A549 (cell line): ENCODE results near the gene DUS2. TPM values are rescaled to one million over a fixed set of nuclear protein-coding genes. Genes with fewer than 3 reads are reported as not detected.

Experiments
- ATAC-seq, 2 experiments: fragments of 200-7000 bp in 1 of 2; fragments of >200 bp in 1 of 2; cut with Nextera tagmentation in 1 of 2; cut with Tn5 transposase in 1 of 2; 3 replicates each; pipeline versions ENCODE4 v1.8.0 to v1.9.1; 2018 to 2020; ENCODE audit warnings: mild to moderate bottlenecking in 1 of 2, moderate library complexity in 1 of 2
- CTCF ChIA-PET: fragments of 300-600 bp; sonication (Branson Sonifier 250); formaldehyde crosslinking; extraction: SDS; loops from one replicate; lab custom pipeline; 2021; ENCODE audit warnings: antibody characterized with exemption, inconsistent platforms; lab: Yijun Ruan, JAX
- POLR2A ChIA-PET: fragments of 350-600 bp; formaldehyde crosslinking; extraction: SDS; loops from one replicate; lab custom pipeline; 2021; ENCODE audit warnings: antibody characterized with exemption, inconsistent platforms; lab: Yijun Ruan, JAX
- DNase-seq, 2 experiments: peaks; one replicate each; pipeline versions ENCODE4 v3.0.0 to v3.0.0-alpha.2; 2011 to 2016; ENCODE audit warnings: low read depth in 1 of 2, low spot score in 1 of 2
- FAIRE-seq: peaks from 2 replicates; lab custom pipeline; 2011; peaks lifted over from hg19 to GRCh38; lab: Jason Lieb, UNC
- H3K27ac ChIP-seq, 2 experiments: fragments of >200 bp; sonication (Bioruptor Twin); formaldehyde crosslinking; 3 replicates each; pipeline ENCODE4 v1.5.1; 2016 to 2017
- H3K4me1 ChIP-seq: fragments of >200 bp; sonication (Bioruptor Twin); formaldehyde crosslinking; 3 replicates; pipeline ENCODE4 v1.6.1; 2016
- H3K4me2 ChIP-seq: fragments of >200 bp; sonication (Bioruptor Twin); formaldehyde crosslinking; 3 replicates; pipeline ENCODE4 v1.6.1; 2016
- H3K4me3 ChIP-seq: fragments of >200 bp; sonication (Bioruptor Twin); formaldehyde crosslinking; 3 replicates; pipeline ENCODE4 v1.5.1; 2016
- H3K9me3 ChIP-seq: fragments of >200 bp; sonication (Bioruptor Twin); formaldehyde crosslinking; 3 replicates; pipeline ENCODE4 v1.6.1; 2016
- CTCF ChIP-seq: fragments of >200 bp; sonication (Bioruptor Twin); formaldehyde crosslinking; IDR thresholded peaks from 3 replicates; pipeline ENCODE4 v1.5.1; 2016
- EHF ChIP-seq: fragments of 250-450 bp; sonication (Bioruptor Pico); IDR thresholded peaks from 2 replicates; pipeline ENCODE4 v1.5.0; 2020; ENCODE audit warnings: mild to moderate bottlenecking
- EP300 ChIP-seq, 2 experiments: fragments of >200 bp; sonication (Bioruptor Twin); formaldehyde crosslinking; IDR thresholded peaks; 2 replicates in 1 of 2; 3 replicates in 1 of 2; pipeline ENCODE4 v1.6.1; 2016 to 2017
- FOSL2 ChIP-seq, 2 experiments: fragments of 450-650 bp in 1 of 2; fragments of >200 bp in 1 of 2; sonication (Bioruptor Twin) in 1 of 2; formaldehyde crosslinking; IDR thresholded peaks; 2 replicates each; pipeline versions ENCODE4 v1.5.0 to v1.6.1; 2016 to 2020; ENCODE audit warnings: mild to moderate bottlenecking in 1 of 2, moderate library complexity in 1 of 2
- GATA3 ChIP-seq: IDR thresholded peaks from 2 replicates; pipeline ENCODE4 v1.6.1; 2012; ENCODE audit warnings: borderline replicate concordance
- HDAC2 ChIP-seq: fragments of 200-600 bp; sonication (generic); IDR thresholded peaks from 2 replicates; pipeline ENCODE4 v1.6.1; 2016
- HEYL ChIP-seq: fragments of 250-450 bp; sonication (Bioruptor Pico); IDR thresholded peaks from 2 replicates; pipeline ENCODE4 v1.8.0; 2021; ENCODE audit warnings: mild to moderate bottlenecking, moderate library complexity
- HOXB5 ChIP-seq: fragments of 250-450 bp; sonication (Bioruptor Pico); IDR thresholded peaks from 2 replicates; pipeline ENCODE4 v1.5.0; 2020; ENCODE audit warnings: mild to moderate bottlenecking, moderate library complexity
- MAZ ChIP-seq: fragments of 150-350 bp; IDR thresholded peaks from 2 replicates; pipeline ENCODE4 v1.6.1; 2014; ENCODE audit warnings: antibody characterized with exemption, low read depth, low read length, borderline replicate concordance
- NPAS2 ChIP-seq: fragments of 250-450 bp; sonication (Bioruptor Pico); IDR thresholded peaks from 2 replicates; pipeline ENCODE4 v1.8.0; 2022; ENCODE audit warnings: mild to moderate bottlenecking, moderate library complexity, borderline replicate concordance
- POLR2AphosphoS2 ChIP-seq: conservative IDR thresholded peaks from 2 replicates; pipeline ENCODE4 v1.6.1; 2012; ENCODE audit warnings: low read length, improper control_type of control experiment, inconsistent platforms
- RAD21 ChIP-seq, 2 experiments: fragments of >200 bp in 1 of 2; sonication (Bioruptor Twin) in 1 of 2; formaldehyde crosslinking in 1 of 2; IDR thresholded peaks in 1 of 2; conservative IDR thresholded peaks in 1 of 2; 2 replicates in 1 of 2; 3 replicates in 1 of 2; pipeline ENCODE4 v1.6.1; 2012 to 2018; ENCODE audit warnings: inconsistent platforms in 1 of 2
- RARB ChIP-seq: fragments of 250-450 bp; sonication (Bioruptor Pico); IDR thresholded peaks from 2 replicates; pipeline ENCODE4 v1.8.0; 2021; ENCODE audit warnings: mild to moderate bottlenecking, moderate library complexity
- RFX5 ChIP-seq: fragments of 450-650 bp; IDR thresholded peaks from 2 replicates; pipeline ENCODE4 v1.7.1; 2014; ENCODE audit warnings: antibody characterized with exemption, mild to moderate bottlenecking, moderate library complexity
- SMC3 ChIP-seq: fragments of >200 bp; sonication (Bioruptor Twin); formaldehyde crosslinking; IDR thresholded peaks from 3 replicates; pipeline ENCODE4 v1.6.1; 2018; ENCODE audit warnings: inconsistent platforms
- SREBF2 ChIP-seq: fragments of 450-650 bp; IDR thresholded peaks from 2 replicates; pipeline ENCODE4 v1.6.1; 2014; ENCODE audit warnings: mild to moderate bottlenecking, moderate library complexity
- TFCP2L1 ChIP-seq: fragments of 250-450 bp; sonication (Bioruptor Pico); IDR thresholded peaks from 2 replicates; pipeline ENCODE4 v1.5.0; 2021; ENCODE audit warnings: mild to moderate bottlenecking
- ZNF302 ChIP-seq: fragments of 250-450 bp; sonication (Bioruptor Pico); IDR thresholded peaks from 2 replicates; pipeline ENCODE4 v1.9.0; 2021; ENCODE audit warnings: inconsistent platforms, mild to moderate bottlenecking, moderate library complexity
- ZSCAN20 ChIP-seq: fragments of 250-450 bp; sonication (Bioruptor Pico); IDR thresholded peaks from 2 replicates; pipeline ENCODE4 v1.8.0; 2022; ENCODE audit warnings: mild to moderate bottlenecking, moderate library complexity
- WGBS: methylation state at CpG from one replicate; pipeline ENCODE4 v1.1.6; 2017; ENCODE audit errors: missing lambda C conversion rate; 5-methylcytosine and 5-hydroxymethylcytosine counted together
- polyA plus RNA-seq, 4 experiments: library from polyadenylated mRNA; depleted of rRNA in 3 of 4; stranded (reverse); fragments of >200 nt; fragmentation: RNase III in 1 of 4; extraction: RNeasy Plus Mini Kit Qiagen cat#74134 plus additional on column Dnase treatment in 1 of 4; gene quantifications; 2 replicates in 3 of 4; 3 replicates in 1 of 4; pipeline ENCODE4 v1.2.3, GENCODE V29; 2011 to 2017
- TF ChIP-seq, protein P1 (sequence below): IDR thresholded peaks from 2 replicates; pipeline ENCODE4 v1.6.1; 2012; ENCODE audit warnings: low read depth, borderline replicate concordance
- TF ChIP-seq, protein P2 (sequence below): fragments of >200 bp; sonication (Bioruptor Twin); formaldehyde crosslinking; IDR thresholded peaks from 2 replicates; pipeline ENCODE4 v1.6.1; 2016

DUS2 gene
- polyA plus RNA-seq, 2 of the 4 experiments (the other 2 are of a cell fraction): 20.8 to 21.5 TPM

DNA sequence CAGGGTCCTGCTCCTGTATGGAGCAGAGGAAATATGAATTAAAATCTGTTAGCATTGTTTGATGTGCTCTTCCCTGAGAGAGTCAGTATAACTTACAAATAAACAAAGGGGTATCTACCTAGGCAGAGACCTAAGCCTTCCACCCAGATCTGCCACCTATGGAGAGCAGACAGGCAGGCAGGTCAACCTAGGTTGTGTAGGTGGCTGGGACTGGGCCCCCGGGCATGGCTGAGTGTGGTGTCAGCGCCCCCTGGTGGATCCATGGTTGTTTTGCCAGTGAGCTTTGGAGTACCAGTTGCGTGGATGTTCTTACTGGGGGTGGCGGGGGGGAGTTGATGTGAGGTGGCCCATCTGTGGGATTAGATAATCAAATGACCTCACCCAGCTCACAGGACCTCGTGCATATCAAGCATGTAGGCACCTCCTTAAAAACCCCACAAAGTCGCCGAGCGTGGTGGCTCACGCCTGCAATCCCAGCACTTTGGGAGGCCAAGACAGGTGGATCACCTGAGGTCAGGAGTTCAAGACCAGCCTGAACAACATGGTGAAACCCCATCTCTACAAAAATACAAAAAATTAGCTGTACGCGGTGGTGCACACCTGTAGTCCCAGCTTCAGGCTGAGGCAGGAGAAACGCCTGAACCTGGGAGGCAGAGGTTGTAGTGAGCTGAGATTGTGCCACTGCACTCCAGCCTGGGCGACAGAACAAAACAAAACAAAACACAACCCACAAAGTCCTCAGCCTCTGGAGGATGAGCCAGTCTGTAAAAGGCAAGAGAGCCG, 17.6 kb downstream of the DUS2 start:
- no peak overlapping the region for H3K4me2 ChIP-seq
- CTCF ChIA-PET: interaction anchor here (0.5 to 3.8 kb wide), 37 partner anchors 9 to 555 kb away, joined by 3 to 21 read pairs (median 5); partner anchors contain the start of genes DDX28, DUS2 and NFATC3
- no peak overlapping the region for H3K27ac ChIP-seq
- WGBS: 91% methylated on average over 9 of the region's 14 CpGs
- TF ChIP-seq CTCF: peak; percentile 74
- no peak for TF ChIP-seq MAZ
- TF ChIP-seq SMC3: peak; percentile 64
- TF ChIP-seq GATA3: no peak
- no peak for TF ChIP-seq POLR2AphosphoS2
- peak; percentile 77 to 88 for TF ChIP-seq RAD21 (conservative IDR thresholded peaks at IDR 0.05 in 1 of 2, IDR thresholded peaks at IDR 0.05 in 1 of 2)
- TF ChIP-seq HOXB5 (CRISPR knock-in tag): no peak
- no peak for TF ChIP-seq ZNF302 (CRISPR knock-in tag)
- TF ChIP-seq FOSL2 (IDR thresholded peaks at IDR 0.05): no peak
- no peak for TF ChIP-seq FOSL2 (CRISPR knock-in tag; IDR thresholded peaks at IDR 0.05)
- POLR2A ChIA-PET: interaction anchor here (0.6 kb wide), 5 partner anchors 12 to 929 kb away, joined by 3 to 8 read pairs (median 5); no protein-coding TSS in a partner anchor
- H3K4me3 ChIP-seq: no peak overlapping the region
- H3K4me1 ChIP-seq: no peaks in the 10 kb centered on the region
- ATAC-seq (peak; percentile 100), DNase-seq (peak; percentile 76 to 80), FAIRE-seq (no peak)
- H3K9me3 ChIP-seq: no peaks in the 10 kb centered on the region

GRCh38 chr16:68041783-68042182, 18.7 kb downstream of the DUS2 start:
- FAIRE-seq: no peak
- Histone ChIP-seq H3K4me1 (no peaks in the 10 kb centered on the region), H3K4me3 (no peak overlapping the region), H3K4me2 (no peak overlapping the region), H3K9me3 (no peaks in the 10 kb centered on the region), H3K27ac (no peak overlapping the region)
- POLR2A ChIA-PET: no interaction called here
- no peak for TF ChIP-seq ZNF302 (CRISPR knock-in tag)
- TF ChIP-seq, protein P1, sequence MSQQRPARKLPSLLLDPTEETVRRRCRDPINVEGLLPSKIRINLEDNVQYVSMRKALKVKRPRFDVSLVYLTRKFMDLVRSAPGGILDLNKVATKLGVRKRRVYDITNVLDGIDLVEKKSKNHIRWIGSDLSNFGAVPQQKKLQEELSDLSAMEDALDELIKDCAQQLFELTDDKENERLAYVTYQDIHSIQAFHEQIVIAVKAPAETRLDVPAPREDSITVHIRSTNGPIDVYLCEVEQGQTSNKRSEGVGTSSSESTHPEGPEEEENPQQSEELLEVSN: no peak
- no peak for TF ChIP-seq EHF (CRISPR knock-in tag)
- no peak for TF ChIP-seq SREBF2
- TF ChIP-seq RARB (CRISPR knock-in tag): no peak
- no peak for TF ChIP-seq EP300 (IDR thresholded peaks at IDR 0.05)
- no peak for TF ChIP-seq RFX5
- TF ChIP-seq TFCP2L1 (CRISPR knock-in tag): no peak
- TF ChIP-seq ZSCAN20: no peak
- TF ChIP-seq, protein P2, sequence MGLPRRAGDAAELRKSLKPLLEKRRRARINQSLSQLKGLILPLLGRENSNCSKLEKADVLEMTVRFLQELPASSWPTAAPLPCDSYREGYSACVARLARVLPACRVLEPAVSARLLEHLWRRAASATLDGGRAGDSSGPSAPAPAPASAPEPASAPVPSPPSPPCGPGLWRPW: no peak
- WGBS: 86% methylated on average over 2 of the region's 2 CpGs
- no peak for DNase-seq
- ATAC-seq: no peak
- CTCF ChIA-PET: interaction anchor here (0.9 to 3.8 kb wide), 13 partner anchors 10 to 226 kb away, joined by 3 to 21 read pairs (median 9); partner anchors contain the start of genes DDX28 and DUS2

DNA sequence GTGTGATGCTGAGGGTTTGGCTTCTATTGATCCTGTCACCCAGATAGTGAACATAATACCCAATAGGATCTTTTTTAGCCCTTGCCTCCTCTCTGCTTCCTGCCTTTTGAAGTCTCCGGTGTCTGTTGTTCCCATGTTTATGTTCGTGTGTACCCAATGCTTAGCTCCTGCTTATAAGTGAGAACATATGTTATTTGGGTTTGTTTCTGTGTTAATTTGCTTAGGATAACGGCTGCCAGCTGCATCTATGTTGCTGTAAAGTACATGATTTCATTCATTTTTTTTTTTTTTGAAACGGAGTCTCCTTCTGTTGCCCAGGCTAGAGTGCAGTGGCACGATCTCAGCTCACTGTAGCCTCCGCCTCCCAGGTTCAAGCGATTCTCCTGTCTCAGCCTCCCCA, 23.0 kb downstream of the DUS2 start:
- H3K4me2 ChIP-seq: no peak overlapping the region
- H3K9me3 ChIP-seq: no peaks in the 10 kb centered on the region
- 88% methylated on average over 7 of the region's 7 CpGs for WGBS
- DNase-seq (no peak), ATAC-seq (no peak), FAIRE-seq (no peak)
- ChIA-PET POLR2A (no interaction called here), CTCF (interaction anchor here (0.6 to 1.2 kb wide), 3 partner anchors 12 to 429 kb away, joined by 3 to 4 read pairs (median 3); no protein-coding TSS in a partner anchor)
- TF ChIP-seq NPAS2 (CRISPR knock-in tag) (no peak), HEYL (CRISPR knock-in tag) (no peak), HDAC2 (no peak), HOXB5 (CRISPR knock-in tag) (no peak), EHF (CRISPR knock-in tag) (no peak)
- H3K27ac ChIP-seq: no peak overlapping the region
- H3K4me1 ChIP-seq: no peaks in the 10 kb centered on the region
- H3K4me3 ChIP-seq: no peak overlapping the region
